CD4-positive, alpha-beta T cell treated with Interleukin-1 beta for 1 hour (primary cell): ENCODE results near the gene PPIL6.

Experiments
- DNase-seq, 2 donors: peaks; one replicate each; pipeline ENCODE4 v3.0.0-alpha.2; 2020 to 2022

The PPIL6 gene

GRCh38 chr6:109440331-109441068 is at the start of gene PPIL6, which contains the start of gene SMPD2:
PPIL6 (minus strand) TSS chr6:109440628; CDS start chr6:109440590, 38 bp downstream.
SMPD2 (plus strand) TSS chr6:109440724; CDS start chr6:109441122, 398 bp downstream.
- DNase-seq = peak; percentile 86 to 88

GRCh38 chr6:109488001-109488400 is 47.6 kb upstream of the PPIL6 start:
- no peak for DNase-seq

GRCh38 chr6:109486068-109486467 is 45.6 kb upstream of the PPIL6 start:
- DNase-seq = no peak

- DNase-seq = no peak
Observed at GRCh38 chr6:109485266-109485935, 45.0 kb upstream of the PPIL6 start.

- DNase-seq = no peak
Observed at GRCh38 chr6:109484122-109484521, 43.7 kb upstream of the PPIL6 start.

- no peak for DNase-seq
Observed at GRCh38 chr6:109483735-109484057, 43.3 kb upstream of the PPIL6 start.

GRCh38 chr6:109482905-109483734 is 42.7 kb upstream of the PPIL6 start, which contains the start of gene ZBTB24:
ZBTB24 (minus strand) TSS chr6:109483219; CDS start chr6:109482026, 1,193 bp downstream.
- DNase-seq = peak; percentile 91 to 93

- no peak for DNase-seq
Observed at GRCh38 chr6:109480993-109481480, 40.6 kb upstream of the PPIL6 start.

GRCh38 chr6:109478841-109479624 is 38.6 kb upstream of the PPIL6 start:
- peak in 1 of 2 donors; percentile 46 for DNase-seq

- DNase-seq = no peak
Observed at GRCh38 chr6:109478222-109478805, 37.9 kb upstream of the PPIL6 start.

GRCh38 chr6:109477725-109478124 is 37.3 kb upstream of the PPIL6 start:
- no peak for DNase-seq

GRCh38 chr6:109477184-109477583 is 36.8 kb upstream of the PPIL6 start:
- no peak for DNase-seq

- DNase-seq = no peak
Observed at GRCh38 chr6:109475625-109476024, 35.2 kb upstream of the PPIL6 start.

GRCh38 chr6:109474995-109475394 is 34.6 kb upstream of the PPIL6 start:
- no peak for DNase-seq

GRCh38 chr6:109473120-109473519 is 32.7 kb upstream of the PPIL6 start:
- DNase-seq = no peak

GRCh38 chr6:109472132-109472995 is 31.9 kb upstream of the PPIL6 start:
- DNase-seq = no peak

- no peak for DNase-seq
Observed at GRCh38 chr6:109471105-109471810, 30.8 kb upstream of the PPIL6 start.

GRCh38 chr6:109469591-109470189 is 29.3 kb upstream of the PPIL6 start:
- no peak for DNase-seq

GRCh38 chr6:109467696-109468095 is 27.3 kb upstream of the PPIL6 start:
- DNase-seq = no peak
